Naive thymus-derived CD4-positive, alpha-beta T cell (primary cell): ENCODE results near the gene EMC10. TPM values are rescaled to one million over a fixed set of nuclear protein-coding genes. Genes with fewer than 3 reads are reported as not detected.

Source experiments
- ATAC-seq: fragments of 150-1000 bp; cut with Tn5 transposase; 2 replicates; pipeline ENCODE4 v1.10.0; 2021; ENCODE audit warnings: mild to moderate bottlenecking, moderate library complexity
- CTCF ChIA-PET: fragments of 350-600 bp; sonication (Branson Sonifier 250); formaldehyde crosslinking; loops from one replicate; lab custom pipeline; 2021; ENCODE audit warnings: antibody characterized with exemption; lab: Charles Lee
- POLR2A ChIA-PET: fragments of 350-600 bp; sonication (Branson Sonifier 250); formaldehyde crosslinking; loops from one replicate; lab custom pipeline; 2021; ENCODE audit warnings: antibody characterized with exemption, inconsistent platforms; lab: Charles Lee
- DNase-seq, 9 donors: peaks; one replicate each; pipeline versions ENCODE4 v3.0.0 to v3.0.0-alpha.2; 2020 to 2022; ENCODE audit warnings: mixed read lengths in 1 of 9
- H3K27ac ChIP-seq: one replicate; pipeline ENCODE4 v1.7.0; 2013; ENCODE audit warnings: mild to moderate bottlenecking, low read depth, low read length, moderate library complexity
- H3K27me3 ChIP-seq, 2 donors: one replicate each; pipeline ENCODE4 v1.7.0; 2013; ENCODE audit warnings: low read length in 2 of 2, mild to moderate bottlenecking in 2 of 2, moderate library complexity in 2 of 2; ENCODE audit not compliant: control insufficient read depth in 2 of 2, insufficient read depth in 2 of 2
- H3K36me3 ChIP-seq, 3 experiments: 1 replicate in 2 of 3; 2 replicates in 1 of 3; pipeline ENCODE4 v1.7.0; 2013; ENCODE audit warnings: low read length in 3 of 3, mild to moderate bottlenecking in 3 of 3, moderate library complexity in 1 of 3; ENCODE audit not compliant: insufficient read depth in 3 of 3, control insufficient read depth in 2 of 3
- H3K4me1 ChIP-seq, 2 donors: one replicate each; pipeline ENCODE4 v1.7.0; 2013; ENCODE audit warnings: low read length in 2 of 2, mild to moderate bottlenecking in 2 of 2, moderate library complexity in 1 of 2; ENCODE audit not compliant: control insufficient read depth in 2 of 2, insufficient read depth in 2 of 2
- H3K4me3 ChIP-seq: 2 replicates; pipeline ENCODE4 v1.7.0; 2013; ENCODE audit warnings: mild to moderate bottlenecking, low read length
- H3K9me3 ChIP-seq, 3 experiments: 1 replicate in 2 of 3; 2 replicates in 1 of 3; pipeline ENCODE4 v1.7.0; 2013; ENCODE audit warnings: low read length in 3 of 3; ENCODE audit not compliant: control insufficient read depth in 2 of 3
- H3K27ac Mint-ChIP-seq, 9 donors: one replicate each; pipeline ENCODE4 v1.8.0; 2020 to 2022; ENCODE audit warnings: mixed read lengths in 9 of 9, mild to moderate bottlenecking in 8 of 9, moderate library complexity in 5 of 9, inconsistent platforms in 2 of 9
- H3K27me3 Mint-ChIP-seq, 5 donors: one replicate each; pipeline ENCODE4 v1.8.0; 2021 to 2022; ENCODE audit warnings: mixed read lengths in 5 of 5, mild to moderate bottlenecking in 1 of 5
- H3K36me3 Mint-ChIP-seq, 5 donors: one replicate each; pipeline ENCODE4 v1.8.0; 2020 to 2022; ENCODE audit warnings: mixed read lengths in 5 of 5, mild to moderate bottlenecking in 3 of 5, inconsistent platforms in 1 of 5
- H3K4me1 Mint-ChIP-seq, 7 donors: one replicate each; pipeline ENCODE4 v1.8.0; 2020 to 2022; ENCODE audit warnings: mixed read lengths in 7 of 7, mild to moderate bottlenecking in 3 of 7, inconsistent platforms in 1 of 7
- H3K4me3 Mint-ChIP-seq, 10 donors: one replicate each; pipeline ENCODE4 v1.8.0; 2020 to 2022; ENCODE audit warnings: mild to moderate bottlenecking in 10 of 10, mixed read lengths in 10 of 10, moderate library complexity in 6 of 10, inconsistent platforms in 2 of 10
- H3K9me3 Mint-ChIP-seq, 11 donors: one replicate each; pipeline ENCODE4 v1.8.0; 2020 to 2022; ENCODE audit warnings: mixed read lengths in 11 of 11, mild to moderate bottlenecking in 4 of 11, inconsistent platforms in 1 of 11, moderate library complexity in 1 of 11
- intact Hi-C, 2 donors: fragments of 100-400 bp; cut with micrococcal nuclease; formaldehyde crosslinking; loops; one replicate each; pipeline ENCODE4 v1.15.1; 2023
- polyA plus RNA-seq, 2 donors: library from polyadenylated mRNA; unstranded; fragments of 300-500 nt; fragmentation: Illumina TruSeq; gene quantifications; one replicate each; pipeline ENCODE4 v1.2.3, GENCODE V29; 2021
- total RNA-seq, 6 experiments: library from RNA in 5 of 6; stranded (reverse) in 5 of 6; gene quantifications; 1 replicate in 5 of 6; 2 replicates in 1 of 6; pipeline ENCODE4 v1.2.3 and lab custom pipeline; 2021 to 2026

EMC10 gene
- total and polyA plus RNA-seq, 7 experiments from 2014 or later: 8.7 to 95.2 (median 82.9) TPM

GRCh38 chr19:50458396-50459066 is 17.8 kb upstream of the EMC10 start:
- Mint-ChIP-seq H3K27me3 (peaks cover 10 to 40% (median 28%) of the 10 kb centered on the region in 5 donors), H3K27ac (no peak overlapping the region)
- intact Hi-C loops: no loop called here

DNA sequence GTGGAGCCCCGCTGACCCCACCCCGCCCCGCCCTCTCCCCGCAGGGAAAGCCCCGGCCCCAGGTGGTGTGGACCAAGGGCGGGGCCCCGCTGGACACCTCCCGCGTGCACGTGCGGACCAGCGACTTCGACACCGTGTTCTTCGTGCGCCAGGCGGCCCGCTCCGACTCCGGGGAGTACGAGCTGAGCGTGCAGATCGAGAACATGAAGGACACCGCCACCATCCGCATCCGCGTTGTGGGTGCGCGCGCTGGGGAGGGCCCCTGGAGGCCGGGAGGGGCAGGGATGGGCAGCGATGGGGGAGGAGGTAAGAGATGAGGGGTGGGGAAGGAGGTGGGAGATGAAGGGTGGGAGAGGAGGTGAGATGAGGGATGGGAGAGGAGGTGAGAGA is 17.2 kb upstream of the EMC10 start:
- no peak for DNase-seq
- Mint-ChIP-seq H3K4me1 (peaks cover 0 to 14% (median 4%) of the 10 kb centered on the region in 7 donors), H3K36me3 (no peaks in the 10 kb centered on the region), H3K27ac (no peak overlapping the region), H3K27me3 (peaks cover 10 to 41% (median 28%) of the 10 kb centered on the region in 5 donors), H3K9me3 (peaks cover 0 to 1% (median 0%) of the 10 kb centered on the region in 11 donors), H3K4me3 (no peak overlapping the region)
- peaks cover 0 to 6% of the 10 kb centered on the region in 2 donors for H3K27me3 ChIP-seq
- no peak overlapping the region for H3K27ac ChIP-seq
- POLR2A ChIA-PET: interaction anchor here (0.6 kb wide), 1 partner anchor 83 kb away, joined by 3 read pairs; no protein-coding TSS in a partner anchor
- ATAC-seq: no peak
- intact Hi-C loops: no loop called here
- H3K36me3 ChIP-seq: no peaks in the 10 kb centered on the region
- H3K9me3 ChIP-seq: no peaks in the 10 kb centered on the region
- H3K4me1 ChIP-seq: peaks cover 0 to 5% of the 10 kb centered on the region in 2 donors
- H3K4me3 ChIP-seq: no peak overlapping the region
- CTCF ChIA-PET: no interaction called here

More at GRCh38 chr19:50458396-50459066, 17.8 kb upstream of the EMC10 start:
- H3K4me3 ChIP-seq: no peak overlapping the region
- H3K36me3 Mint-ChIP-seq: no peaks in the 10 kb centered on the region
- peaks cover 0 to 6% of the 10 kb centered on the region in 2 donors for H3K27me3 ChIP-seq
- peaks cover 0 to 1% (median 0%) of the 10 kb centered on the region in 11 donors for H3K9me3 Mint-ChIP-seq
- no peak overlapping the region for H3K27ac ChIP-seq
- ATAC-seq (no peak), DNase-seq (no peak)
- H3K9me3 ChIP-seq: no peaks in the 10 kb centered on the region
- ChIA-PET CTCF (interaction anchor here (0.6 kb wide), 1 partner anchor 337 kb away, joined by 4 read pairs; no protein-coding TSS in a partner anchor), POLR2A (no interaction called here)
- H3K4me1 Mint-ChIP-seq: peaks cover 0 to 14% (median 4%) of the 10 kb centered on the region in 7 donors
- no peak overlapping the region for H3K4me3 Mint-ChIP-seq
- peaks cover 0 to 5% of the 10 kb centered on the region in 2 donors for H3K4me1 ChIP-seq
- no peaks in the 10 kb centered on the region for H3K36me3 ChIP-seq

GRCh38 chr19:50459638-50460037 is 16.7 kb upstream of the EMC10 start:
- H3K4me1 Mint-ChIP-seq: peaks cover 0 to 14% (median 4%) of the 10 kb centered on the region in 7 donors
- peaks cover 0 to 1% (median 0%) of the 10 kb centered on the region in 11 donors for H3K9me3 Mint-ChIP-seq
- H3K36me3 Mint-ChIP-seq: no peaks in the 10 kb centered on the region
- POLR2A ChIA-PET: interaction anchor here (0.6 kb wide), 1 partner anchor 84 kb away, joined by 3 read pairs; no protein-coding TSS in a partner anchor
- CTCF ChIA-PET: interaction anchor here (0.6 kb wide), 1 partner anchor 95 kb away, joined by 3 read pairs; no protein-coding TSS in a partner anchor
- DNase-seq: no peak
- intact Hi-C loops: loop anchor here in 1 of 2 donors (5.0 kb wide), 1 partner anchor 47 kb away; no protein-coding TSS in a partner anchor
- H3K27me3 Mint-ChIP-seq: peaks cover 10 to 42% (median 28%) of the 10 kb centered on the region in 5 donors
- H3K4me1 ChIP-seq: peaks cover 0 to 5% of the 10 kb centered on the region in 2 donors
- H3K4me3 Mint-ChIP-seq: peak overlapping the region in 1 of 10 donors; percentile 12
- no peaks in the 10 kb centered on the region for H3K36me3 ChIP-seq
- no peak for ATAC-seq
- H3K27ac ChIP-seq: no peak overlapping the region
- no peak overlapping the region for H3K27ac Mint-ChIP-seq
- H3K27me3 ChIP-seq: peaks cover 0 to 6% of the 10 kb centered on the region in 2 donors
- no peak overlapping the region for H3K4me3 ChIP-seq
- H3K9me3 ChIP-seq: no peaks in the 10 kb centered on the region

- Histone ChIP-seq H3K27me3 (peaks cover 0 to 6% of the 10 kb centered on the region in 2 donors), H3K4me3 (no peak overlapping the region), H3K36me3 (no peaks in the 10 kb centered on the region), H3K4me1 (peaks cover 0 to 5% of the 10 kb centered on the region in 2 donors), H3K27ac (no peak overlapping the region), H3K9me3 (no peaks in the 10 kb centered on the region)
- H3K9me3 Mint-ChIP-seq: peaks cover 0 to 1% (median 0%) of the 10 kb centered on the region in 11 donors
- intact Hi-C loops: loop anchor here in 1 of 2 donors (5.0 kb wide), 1 partner anchor 48 kb away; no protein-coding TSS in a partner anchor
- H3K4me3 Mint-ChIP-seq: no peak overlapping the region
- DNase-seq (no peak), ATAC-seq (peak; percentile 30)
- H3K27ac Mint-ChIP-seq: no peak overlapping the region
- POLR2A ChIA-PET: interaction anchor here (0.8 kb wide), 1 partner anchor 103 kb away, joined by 3 read pairs; no protein-coding TSS in a partner anchor
- H3K27me3 Mint-ChIP-seq: peaks cover 10 to 49% (median 28%) of the 10 kb centered on the region in 5 donors
- H3K36me3 Mint-ChIP-seq: no peaks in the 10 kb centered on the region
- CTCF ChIA-PET: interaction anchor here (0.6 to 1.6 kb wide), 4 partner anchors 92 to 103 kb away, joined by 3 to 13 read pairs (median 6); no protein-coding TSS in a partner anchor
- peaks cover 0 to 14% (median 4%) of the 10 kb centered on the region in 7 donors for H3K4me1 Mint-ChIP-seq
These were observed 16.0 kb upstream of the EMC10 start for GRCh38 chr19:50460161-50460765.

GRCh38 chr19:50461066-50461875 is 15.0 kb upstream of the EMC10 start:
- Mint-ChIP-seq H3K9me3 (peaks cover 0 to 1% (median 0%) of the 10 kb centered on the region in 11 donors), H3K4me3 (no peak overlapping the region), H3K27me3 (peaks cover 10 to 44% (median 21%) of the 10 kb centered on the region in 5 donors), H3K4me1 (peaks cover 0 to 14% (median 4%) of the 10 kb centered on the region in 7 donors), H3K36me3 (no peaks in the 10 kb centered on the region), H3K27ac (peak overlapping the region in 1 of 9 donors; percentile 52)
- no peaks in the 10 kb centered on the region for H3K36me3 ChIP-seq
- CTCF ChIA-PET: interaction anchor here (1.2 to 1.6 kb wide), 2 partner anchors 95 to 104 kb away, joined by 3 to 13 read pairs; no protein-coding TSS in a partner anchor
- POLR2A ChIA-PET: interaction anchor here (0.6 to 0.8 kb wide), 2 partner anchors 92 to 104 kb away, joined by 3 read pairs; no protein-coding TSS in a partner anchor
- H3K27ac ChIP-seq: no peak overlapping the region
- H3K27me3 ChIP-seq: peaks cover 0 to 6% of the 10 kb centered on the region in 2 donors
- no peak overlapping the region for H3K4me3 ChIP-seq
- intact Hi-C loops: loop anchor here (1.0 to 5.0 kb wide), 5 partner anchors 30 to 104 kb away; no protein-coding TSS in a partner anchor
- no peaks in the 10 kb centered on the region for H3K9me3 ChIP-seq
- DNase-seq (peak in 8 of 9 donors; percentile 23 to 68 (median 46)), ATAC-seq (peak; percentile 87)
- H3K4me1 ChIP-seq: peaks cover 0 to 5% of the 10 kb centered on the region in 2 donors
